ENCODE measurements around the gene JOSD1. TPM values are rescaled to one million over a fixed set of nuclear protein-coding genes. Genes with fewer than 3 reads are reported as not detected.

JOSD1 gene
- polyA plus RNA-seq, 4 donors, result 37.9 to 45.2 (median 40.3) TPM

DNA sequence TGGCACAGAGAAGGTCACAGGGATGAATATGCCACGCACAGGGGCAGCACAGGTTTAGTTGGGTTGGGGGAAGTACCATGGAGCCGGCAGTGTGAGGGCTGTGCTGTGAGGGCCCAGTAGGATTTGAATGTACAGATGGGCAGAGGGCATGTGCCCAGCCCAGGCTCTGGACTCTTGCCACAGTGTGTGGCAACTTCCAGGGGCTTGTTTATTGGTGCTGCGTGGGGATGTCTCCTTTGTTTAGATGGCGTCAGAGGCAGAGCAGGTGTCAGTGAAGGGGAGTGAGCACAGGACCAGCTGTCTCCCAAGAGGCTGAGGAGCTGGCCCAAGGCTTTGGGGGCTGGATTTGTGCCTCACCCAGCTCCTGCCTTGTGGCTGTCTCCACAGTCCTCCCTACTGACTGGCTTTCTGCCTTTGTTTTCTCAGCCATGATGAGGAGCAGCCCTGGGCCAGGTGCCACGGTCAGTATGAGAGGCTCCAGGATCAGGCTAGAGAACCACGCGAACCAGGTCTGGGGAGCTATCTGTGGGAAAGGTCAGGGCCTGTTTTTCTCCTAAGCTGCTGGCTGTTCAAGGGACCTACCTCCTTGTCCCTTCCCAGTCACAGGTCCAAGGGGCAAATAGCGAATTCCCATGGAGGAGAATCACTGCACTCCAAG, 33.1 kb upstream of the JOSD1 start:
- no peak for DNase-seq (ENCODE audit: low read depth in 4 of 4, low spot score in 3 of 4)

GRCh38 chr22:38733329-38733723, 32.6 kb upstream of the JOSD1 start:
- DNase-seq (ENCODE audit: low read depth in 4 of 4, low spot score in 3 of 4), result no peak

- no peak for DNase-seq (ENCODE audit: low read depth in 4 of 4, low spot score in 3 of 4)
Observed at GRCh38 chr22:38732251-38732815, 31.6 kb upstream of the JOSD1 start.

- no peak for DNase-seq (ENCODE audit: low read depth in 4 of 4, low spot score in 3 of 4)
Observed at GRCh38 chr22:38731703-38732161, 31.0 kb upstream of the JOSD1 start.

DNA sequence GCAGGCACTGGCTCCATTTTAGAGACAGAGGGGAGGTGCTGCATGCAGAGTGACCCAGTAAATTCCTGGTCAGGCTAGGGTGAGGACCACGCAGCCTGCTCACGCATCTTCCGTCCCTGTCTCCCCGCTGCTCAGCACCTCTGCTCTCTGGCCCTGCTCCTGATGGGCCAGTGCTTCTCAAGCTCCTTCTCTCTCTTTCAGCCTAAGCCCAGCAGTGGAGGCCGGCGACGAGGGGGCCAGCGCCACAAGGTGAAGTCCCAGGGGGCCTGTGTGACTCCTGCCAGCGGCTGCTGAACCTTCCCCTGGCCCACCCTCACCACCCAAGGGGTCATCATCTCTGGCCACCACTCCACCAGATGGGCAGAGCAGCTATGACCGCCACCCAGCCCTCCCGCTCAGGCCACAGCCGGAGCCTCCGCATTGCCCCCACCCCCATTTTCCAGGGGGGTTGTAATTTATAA, 29.7 kb upstream of the JOSD1 start:
- no peak for DNase-seq (ENCODE audit: low read depth in 4 of 4, low spot score in 3 of 4)

DNA sequence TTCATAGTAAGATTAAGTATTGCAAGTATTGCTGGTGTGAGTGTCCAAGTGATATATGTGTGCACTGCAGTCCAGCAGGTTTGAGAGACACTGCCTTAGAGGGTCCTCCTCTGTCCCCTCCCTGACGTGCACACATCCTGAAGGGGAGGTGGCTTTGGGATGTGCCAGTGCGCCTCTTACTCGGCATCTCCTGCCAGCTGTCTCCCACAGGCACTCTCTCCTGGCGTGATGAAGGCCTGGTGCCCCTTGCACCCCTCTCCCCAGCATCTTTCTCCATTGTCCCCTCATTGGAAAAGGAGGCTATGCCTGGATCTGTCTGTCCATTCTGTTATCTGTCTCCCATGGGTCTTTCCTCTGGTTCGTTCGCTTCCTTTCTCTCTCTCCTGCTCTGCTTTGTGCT, 29.2 kb upstream of the JOSD1 start:
- no peak for DNase-seq (ENCODE audit: low read depth in 4 of 4, low spot score in 3 of 4)

- no peak for DNase-seq (ENCODE audit: low read depth in 4 of 4, low spot score in 3 of 4)
Observed at GRCh38 chr22:38728871-38729796, 28.4 kb upstream of the JOSD1 start.

DNA sequence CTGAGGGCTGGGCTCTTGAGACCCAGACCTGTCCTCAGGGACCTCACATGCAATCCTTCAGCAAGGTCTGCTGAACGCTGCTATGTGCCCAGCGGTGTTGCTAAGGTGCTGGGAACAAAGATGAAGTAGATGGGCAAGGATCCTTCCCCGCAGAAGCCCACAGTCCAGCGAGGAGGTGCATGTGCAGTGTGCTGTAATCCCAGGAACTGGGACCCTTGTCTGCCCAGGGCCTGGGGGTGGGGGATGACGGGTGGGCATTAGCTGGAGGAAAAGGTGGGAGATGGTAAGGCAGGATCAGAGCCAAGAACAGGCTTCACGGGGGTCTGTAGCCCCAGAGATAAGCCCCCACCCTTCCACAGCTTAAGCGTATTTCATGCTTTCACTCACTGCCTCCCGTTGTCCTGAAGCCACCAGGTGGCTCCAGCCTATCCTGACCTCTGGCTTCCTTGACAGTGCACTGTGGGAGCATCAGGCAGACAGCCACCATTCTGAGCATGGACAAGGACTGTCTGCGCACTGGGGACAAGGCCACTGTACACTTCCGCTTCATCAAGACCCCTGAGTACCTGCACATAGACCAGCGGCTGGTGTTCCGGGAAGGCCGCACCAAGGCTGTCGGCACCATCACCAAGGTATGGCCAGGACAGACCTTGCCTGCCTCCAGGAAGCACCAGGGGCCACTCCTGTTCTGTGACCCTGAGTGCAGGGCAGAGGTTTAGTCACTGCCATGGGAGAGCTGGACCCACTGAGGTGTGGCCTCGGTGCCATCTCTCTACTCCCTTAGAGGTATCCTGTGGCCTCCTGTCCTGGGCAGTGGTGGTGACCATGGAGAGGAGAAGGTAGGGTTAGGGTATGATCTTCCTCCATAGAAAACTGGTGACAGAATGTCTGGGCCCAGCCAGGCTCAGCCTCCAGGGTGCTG, 27.0 kb upstream of the JOSD1 start:
- DNase-seq (ENCODE audit: low read depth in 4 of 4, low spot score in 3 of 4), result no peak

DNA sequence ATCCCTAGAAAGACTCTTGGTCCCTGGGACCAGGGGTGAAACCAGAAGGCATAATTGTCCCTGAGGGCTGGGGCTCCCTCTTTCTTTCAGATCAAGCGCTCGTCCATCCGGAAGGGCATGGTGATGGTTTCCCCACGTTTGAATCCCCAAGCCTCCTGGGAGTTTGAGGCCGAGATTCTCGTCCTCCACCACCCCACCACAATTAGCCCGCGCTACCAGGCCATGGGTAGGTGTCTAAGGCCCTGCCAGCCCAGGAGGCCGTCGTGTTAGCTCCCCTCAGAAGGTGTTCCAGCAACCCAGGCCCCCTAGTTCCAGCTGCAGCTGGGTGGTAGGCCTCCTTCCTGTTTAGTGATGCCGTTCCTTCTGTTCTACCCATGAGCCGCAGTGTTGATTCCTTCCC, 26.4 kb upstream of the JOSD1 start:
- DNase-seq (ENCODE audit: low read depth in 4 of 4, low spot score in 3 of 4), result no peak

- no peak for DNase-seq (ENCODE audit: low read depth in 4 of 4, low spot score in 3 of 4)
Observed at GRCh38 chr22:38725900-38726655, 25.3 kb upstream of the JOSD1 start.

- no peak for DNase-seq (ENCODE audit: low read depth in 4 of 4, low spot score in 3 of 4)
Observed at GRCh38 chr22:38724926-38725571, 24.3 kb upstream of the JOSD1 start.

GRCh38 chr22:38724176-38724575, 23.4 kb upstream of the JOSD1 start:
- DNase-seq (ENCODE audit: low read depth in 4 of 4, low spot score in 3 of 4), result no peak

DNA sequence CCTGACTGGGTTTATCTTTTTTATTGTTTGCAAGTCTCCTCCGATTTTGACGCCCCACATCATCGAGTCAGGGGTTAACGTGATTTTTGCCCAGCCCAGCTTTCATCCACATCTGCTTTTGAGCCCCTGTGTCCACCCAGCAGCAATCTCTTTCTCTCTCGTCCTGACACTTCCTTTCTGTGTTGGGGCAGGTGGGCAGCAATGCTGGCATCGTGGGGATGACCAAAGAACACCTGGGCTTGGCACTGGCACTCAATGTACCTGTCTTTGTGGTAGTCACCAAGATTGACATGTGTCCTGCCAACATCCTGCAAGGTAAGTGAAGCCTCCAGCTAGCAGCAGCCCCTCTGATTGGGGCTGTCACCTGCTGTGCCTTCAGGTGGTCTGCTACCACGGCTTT, 20.8 kb upstream of the JOSD1 start:
- DNase-seq (ENCODE audit: low read depth in 4 of 4, low spot score in 3 of 4), result no peak

GRCh38 chr22:38720350-38720749, 19.6 kb upstream of the JOSD1 start:
- DNase-seq (ENCODE audit: low read depth in 4 of 4, low spot score in 3 of 4), result no peak

GRCh38 chr22:38719196-38719595, 18.5 kb upstream of the JOSD1 start:
- DNase-seq (ENCODE audit: low read depth in 4 of 4, low spot score in 3 of 4), result no peak

GRCh38 chr22:38718414-38718813, 17.7 kb upstream of the JOSD1 start:
- DNase-seq (ENCODE audit: low read depth in 4 of 4, low spot score in 3 of 4), result no peak

DNA sequence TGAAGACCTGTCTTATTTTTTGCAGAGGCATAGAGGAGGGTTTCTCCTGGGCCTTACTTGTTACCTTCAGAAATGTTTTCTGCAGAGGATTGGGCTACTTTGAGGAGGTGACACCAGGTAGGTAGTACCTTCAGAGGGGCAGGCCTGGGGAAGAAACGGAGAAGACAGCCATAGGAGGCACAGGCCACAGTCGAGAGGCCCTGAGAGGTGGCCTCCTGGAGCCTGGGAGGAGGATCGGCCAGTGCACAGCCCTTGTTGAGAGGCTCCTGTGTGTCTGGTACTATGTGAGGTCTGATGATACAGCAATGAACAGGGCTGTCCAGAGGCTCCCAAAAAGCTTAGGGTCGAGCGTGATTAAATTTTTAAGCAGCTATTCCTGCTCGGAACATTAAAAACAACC, 16.5 kb upstream of the JOSD1 start:
- DNase-seq (ENCODE audit: low read depth in 4 of 4, low spot score in 3 of 4), result no peak

DNA sequence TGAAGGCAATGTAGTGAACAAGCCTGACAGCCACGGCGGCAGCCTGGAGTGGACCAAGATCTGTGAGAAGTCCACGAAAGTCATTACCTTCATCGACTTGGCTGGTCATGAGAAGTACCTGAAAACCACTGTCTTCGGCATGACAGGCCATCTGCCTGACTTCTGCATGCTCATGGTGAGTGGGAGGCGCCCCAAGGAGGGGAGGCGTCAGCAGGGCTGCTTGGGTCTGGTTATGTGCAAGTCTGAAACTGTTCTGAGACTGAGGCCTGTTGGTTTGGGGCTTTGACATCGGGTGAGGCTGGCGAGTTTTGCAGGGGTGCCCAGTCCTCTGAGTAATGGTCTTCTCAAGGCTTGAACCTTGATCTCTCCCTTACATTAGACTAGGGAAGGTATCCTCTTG, 16.1 kb upstream of the JOSD1 start:
- DNase-seq (ENCODE audit: low read depth in 4 of 4, low spot score in 3 of 4), result no peak

DNA sequence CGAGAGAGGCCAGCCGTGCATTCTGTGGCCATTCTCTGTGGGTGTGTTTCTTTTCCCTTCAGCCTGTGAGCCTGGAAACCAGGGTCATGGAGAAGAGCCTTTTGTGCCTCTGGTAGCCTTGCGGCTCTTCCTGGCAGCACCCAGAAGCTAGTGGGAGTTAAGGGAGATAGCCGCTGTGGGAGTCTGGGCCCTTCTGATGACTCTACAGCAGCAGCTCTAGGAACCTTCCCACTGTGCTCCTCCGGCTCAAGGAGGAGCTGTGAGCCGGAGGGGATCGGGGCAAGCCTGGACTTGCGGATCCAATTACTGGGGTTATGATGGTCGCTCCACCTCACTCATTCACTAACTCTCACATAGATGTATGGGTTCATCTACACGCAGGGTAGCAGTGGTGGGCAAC, 15.5 kb upstream of the JOSD1 start:
- DNase-seq (ENCODE audit: low read depth in 4 of 4, low spot score in 3 of 4), result no peak
